ENCODE results near the gene TM7SF2.
A peak's percentile ranks its signal among the peaks of the same experiment; 100 is the strongest.

TM7SF2 gene

GRCh38 chr11:65111744-65112545, at the start of gene TM7SF2:
Gene TM7SF2, plus strand, starts transcription at chr11:65111872. Its CDS starts 144 bp downstream, at chr11:65112016.
- peak; percentile 81 to 86 for DNase-seq

GRCh38 chr11:65063532-65063931, 48.1 kb upstream of the TM7SF2 start:
- no peak for DNase-seq

- no peak for DNase-seq
These were observed 46.8 kb upstream of the TM7SF2 start for GRCh38 chr11:65064847-65065240.

- no peak for DNase-seq
These were observed 45.8 kb upstream of the TM7SF2 start for GRCh38 chr11:65065851-65066250.

GRCh38 chr11:65066315-65066714, 45.4 kb upstream of the TM7SF2 start:
- DNase-seq, result no peak

GRCh38 chr11:65066805-65067291, 44.8 kb upstream of the TM7SF2 start:
- no peak for DNase-seq

- DNase-seq, result no peak
These were observed 44.2 kb upstream of the TM7SF2 start for GRCh38 chr11:65067446-65067845.

GRCh38 chr11:65069217-65069616, 42.5 kb upstream of the TM7SF2 start:
- peak; percentile 6 to 22 for DNase-seq

- no peak for DNase-seq
These were observed 39.6 kb upstream of the TM7SF2 start for GRCh38 chr11:65071907-65072630.

- no peak for DNase-seq
These were observed 39.1 kb upstream of the TM7SF2 start for GRCh38 chr11:65072631-65072966.

GRCh38 chr11:65077451-65077850, 34.2 kb upstream of the TM7SF2 start:
- DNase-seq, result no peak

GRCh38 chr11:65078151-65078550, 33.5 kb upstream of the TM7SF2 start:
- DNase-seq, result peak; percentile 23 to 25

- no peak for DNase-seq
These were observed 32.8 kb upstream of the TM7SF2 start for GRCh38 chr11:65078786-65079342.

- DNase-seq, result no peak
These were observed 28.4 kb upstream of the TM7SF2 start for GRCh38 chr11:65083134-65083833.

- DNase-seq, result peak; percentile 90 to 93
These were observed 27.7 kb upstream of the TM7SF2 start, which contains the start of the genes CDCA5 and ZFPL1 for GRCh38 chr11:65083834-65084597. Gene CDCA5, minus strand, starts transcription at chr11:65084040. Its CDS starts 62 bp downstream, at chr11:65083978. Gene ZFPL1, plus strand, starts transcription at chr11:65084222. Its CDS starts 477 bp downstream, at chr11:65084699.

- DNase-seq, result no peak
These were observed 26.9 kb upstream of the TM7SF2 start for GRCh38 chr11:65084598-65085375.

GRCh38 chr11:65085446-65085845, 26.2 kb upstream of the TM7SF2 start:
- no peak for DNase-seq

GRCh38 chr11:65086809-65087208, 24.9 kb upstream of the TM7SF2 start:
- no peak for DNase-seq

- no peak for DNase-seq
These were observed 24.5 kb upstream of the TM7SF2 start for GRCh38 chr11:65087216-65087615.

- DNase-seq, result no peak
These were observed 23.8 kb upstream of the TM7SF2 start for GRCh38 chr11:65087827-65088226.

GRCh38 chr11:65089621-65090020, 22.1 kb upstream of the TM7SF2 start:
- no peak for DNase-seq

Measured in AML-193 (cell line).